SK-MEL-5 (cell line): Measurements from ENCODE around the gene HIP1R. TPM values are rescaled to one million over a fixed set of nuclear protein-coding genes. Genes with fewer than 3 reads are reported as not detected.
A peak's percentile ranks its signal among the peaks of the same experiment; 100 is the strongest.
"Not testable (repeated sequence)": the region's sequence is repeated elsewhere in the genome, so short reads cannot be mapped to it uniquely, and the experiment has no call there.

Source experiments
- DNase-seq: peaks from one replicate; pipeline ENCODE4 v3.0.0-alpha.2; 2016; ENCODE audit warnings: low read depth, low spot score
- in situ Hi-C: cut with HindIII; loops from 2 replicates; pipeline ENCODE4 v1.10.0; 2016; ENCODE audit warnings: low sequenced_read_pairs, high pct_unique_total_duplicates, low pct_unique_long_range_greater_than_20kb
- total RNA-seq: library from RNA; depleted of rRNA; stranded (reverse); fragments of >200 nt; shearing (Covaris generic); gene quantifications from 2 replicates; pipeline ENCODE4 v1.2.3, GENCODE V29; 2014

Gene HIP1R
- total RNA-seq, 1 experiment from 2014 or later = 30.7 TPM

DNA sequence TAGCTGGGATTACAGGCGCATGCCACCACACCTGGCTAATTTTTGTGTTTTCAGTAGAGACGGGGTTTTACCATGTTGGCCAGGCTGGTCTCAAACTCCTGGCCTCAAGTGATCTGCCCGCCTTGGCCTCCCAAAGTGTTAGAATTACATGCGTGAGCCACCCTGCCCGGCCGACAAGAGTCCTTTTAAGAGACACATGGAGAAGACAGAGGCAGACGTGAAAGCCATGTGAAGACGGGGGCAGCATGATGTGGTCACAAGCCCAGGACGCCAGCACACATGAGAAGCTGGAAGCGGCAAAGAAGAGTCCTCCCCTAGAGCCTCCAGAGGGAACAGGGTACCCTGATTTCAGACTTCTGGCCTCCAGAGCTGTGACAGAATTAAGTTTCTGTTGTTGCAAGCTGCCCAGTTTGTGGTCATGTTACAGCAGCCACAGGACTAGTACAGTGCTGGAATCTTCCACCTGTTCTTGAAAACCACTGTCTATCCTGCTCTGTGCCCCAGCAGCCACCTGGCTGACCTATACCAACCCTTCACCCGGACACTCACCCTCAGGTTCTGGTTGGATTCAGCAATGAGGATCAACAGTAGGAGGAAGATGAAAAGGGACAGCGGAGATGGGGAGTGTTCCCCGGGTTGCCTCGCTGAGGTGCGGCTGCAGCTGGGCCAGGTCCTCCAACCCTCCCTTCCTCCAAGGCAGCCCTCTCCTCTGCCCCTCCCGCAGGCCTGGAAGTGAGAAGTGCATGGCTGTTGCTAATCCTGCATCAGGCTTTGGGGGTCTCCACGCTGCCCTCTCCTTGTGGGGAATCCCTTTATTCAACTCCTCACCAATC is 43.7 kb downstream of the HIP1R start:
- no peak for DNase-seq
- in situ Hi-C loops = no loop called here

DNA sequence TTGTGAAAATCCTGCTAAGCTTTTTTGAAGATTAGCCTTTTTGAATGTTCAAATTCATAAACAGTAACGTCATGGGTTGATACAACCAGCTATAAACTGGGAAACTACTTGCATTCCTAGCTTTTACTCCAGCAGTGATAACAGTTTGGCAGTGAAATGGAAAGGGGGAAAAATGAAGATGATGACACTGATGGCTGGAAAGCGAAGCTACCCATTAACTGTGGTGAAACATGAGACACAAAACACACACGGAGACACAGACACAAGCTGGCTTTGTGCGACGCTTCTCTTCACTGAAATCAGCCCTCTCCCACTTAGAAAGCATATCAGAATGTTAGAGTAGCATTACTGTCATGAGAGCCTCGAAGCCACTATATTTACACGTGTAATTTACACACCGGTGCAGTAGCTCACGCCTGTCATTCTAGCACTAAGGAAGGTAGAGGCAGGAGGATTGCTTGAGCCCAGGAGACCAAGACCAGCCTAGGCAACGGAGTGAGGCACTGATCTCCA is 45.0 kb downstream of the HIP1R start:
- in situ Hi-C loops = no loop called here
- no peak for DNase-seq

DNA sequence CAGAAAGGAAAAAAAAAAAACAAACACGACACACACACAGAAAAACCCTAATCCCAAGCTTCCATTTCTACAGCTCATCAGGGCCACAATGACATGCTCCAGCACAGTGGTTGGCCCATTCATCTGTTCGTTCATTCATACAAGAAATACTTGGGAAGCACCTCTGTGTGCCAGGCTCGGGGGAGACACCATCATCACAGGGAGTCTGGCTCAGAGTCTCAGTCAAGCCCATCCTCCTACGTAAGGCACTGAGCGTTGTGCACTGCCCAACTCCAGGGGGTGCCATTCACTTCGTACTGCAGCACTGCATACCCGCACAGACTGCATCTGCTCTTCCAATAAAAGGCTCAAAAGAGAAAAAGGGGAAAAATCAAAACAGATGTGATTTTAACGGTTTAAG is 45.4 kb downstream of the HIP1R start:
- DNase-seq = peak; percentile 72
- in situ Hi-C loops = no loop called here

DNA sequence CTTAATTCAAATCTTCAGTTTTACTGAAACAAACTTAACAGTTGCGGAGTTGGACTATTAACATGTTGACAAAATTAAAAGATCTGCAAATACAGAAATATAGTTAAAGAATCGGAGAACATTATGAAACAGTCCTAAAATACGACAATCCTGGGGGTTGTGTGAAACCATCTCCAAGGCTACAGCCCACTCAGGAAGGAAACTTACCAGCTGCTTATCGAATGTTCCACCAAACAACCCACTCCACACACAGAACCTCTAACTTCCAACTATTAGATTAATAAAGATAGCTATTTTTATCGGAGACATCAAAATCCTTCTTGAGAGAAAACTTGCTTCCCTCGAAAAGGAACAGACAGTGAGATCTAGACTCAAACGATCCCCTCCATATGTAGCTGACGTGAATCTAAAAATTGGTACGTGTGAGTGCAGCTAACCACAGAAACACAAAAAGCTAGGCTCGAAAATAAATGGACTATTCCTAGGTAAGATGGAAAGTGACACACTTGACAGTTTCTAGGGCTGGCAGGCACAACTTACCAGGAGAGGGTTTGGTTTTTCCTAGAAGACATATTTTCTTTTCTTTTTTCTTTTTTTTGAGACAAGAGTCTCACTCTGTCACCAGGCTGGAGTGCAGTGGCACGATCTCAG is 47.8 kb downstream of the HIP1R start:
- DNase-seq = no peak
- in situ Hi-C loops = no loop called here

DNA sequence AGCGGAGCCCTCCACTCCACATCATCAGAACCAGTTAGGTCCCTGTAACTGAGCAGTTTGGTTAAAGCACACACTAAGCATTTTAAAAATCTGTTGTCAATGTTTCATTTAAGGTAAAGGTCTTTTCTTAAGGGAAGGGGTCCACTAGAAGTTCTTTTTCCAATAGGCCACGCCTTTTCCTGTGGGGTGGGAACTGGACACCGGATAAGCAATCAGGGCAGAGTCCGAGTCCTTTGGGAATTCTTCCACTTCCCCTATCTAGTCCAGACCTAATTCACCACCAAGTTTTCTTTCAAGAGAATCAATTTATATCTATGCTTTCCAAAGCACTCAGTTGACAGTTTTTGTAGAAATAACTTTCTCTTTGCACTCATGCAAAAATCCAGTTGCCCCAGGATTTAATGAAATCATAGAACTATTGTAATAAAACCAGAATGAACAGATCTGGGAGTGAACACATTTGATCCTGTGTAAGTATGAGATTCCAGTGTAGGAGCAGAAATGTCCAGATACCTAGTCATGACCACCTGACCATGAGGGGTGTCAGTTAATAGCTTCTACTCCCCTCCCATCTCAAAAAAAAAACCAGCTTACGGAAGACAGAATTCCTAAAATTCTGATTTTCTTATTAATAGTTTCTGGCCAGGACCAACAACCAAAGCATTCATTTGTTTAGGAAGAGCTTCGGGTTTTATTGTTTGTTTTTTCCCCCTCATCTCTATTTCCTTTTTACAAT is 49.0 kb downstream of the HIP1R start:
- DNase-seq = no peak
- in situ Hi-C loops = no loop called here

DNA sequence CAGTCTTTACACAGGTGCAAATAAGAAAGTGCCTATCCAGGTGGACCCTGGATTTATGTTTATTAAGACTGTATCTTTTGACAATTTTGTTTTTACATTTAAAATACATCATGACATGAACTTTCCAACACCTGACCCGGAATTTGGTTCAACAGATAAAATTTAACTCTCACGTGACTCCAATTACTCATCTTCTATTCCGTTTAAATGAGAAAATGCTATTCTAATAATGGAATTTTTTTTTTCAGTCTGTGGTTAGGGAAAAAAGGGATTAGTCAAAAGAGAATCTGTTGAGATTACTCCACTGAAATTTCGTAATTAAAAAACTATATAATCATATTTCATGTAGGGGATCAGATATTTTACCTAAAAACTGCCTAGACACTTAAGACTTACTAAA is 49.6 kb downstream of the HIP1R start:
- in situ Hi-C loops = no loop called here
- no peak for DNase-seq

DNA sequence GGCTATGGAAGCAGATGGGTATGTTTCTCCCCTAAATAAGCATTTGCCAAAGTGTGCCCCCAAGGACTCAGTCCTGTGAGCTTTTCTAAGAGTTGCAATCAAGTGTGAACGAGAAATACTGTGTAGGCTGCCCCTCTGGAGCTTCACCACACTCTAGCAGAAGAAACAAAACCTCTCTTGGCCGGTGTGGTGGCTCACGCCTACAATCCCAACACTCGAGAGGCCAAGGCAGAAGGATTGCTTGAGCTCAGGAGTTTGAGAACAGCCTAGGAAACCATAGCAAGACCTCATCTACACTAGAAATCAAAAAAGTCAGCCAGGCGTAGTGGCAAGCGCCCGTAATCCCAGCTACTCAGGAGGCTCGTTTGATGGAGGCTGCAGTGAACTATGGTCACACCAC is 50.9 kb downstream of the HIP1R start:
- DNase-seq = no peak
- in situ Hi-C loops = no loop called here

DNA sequence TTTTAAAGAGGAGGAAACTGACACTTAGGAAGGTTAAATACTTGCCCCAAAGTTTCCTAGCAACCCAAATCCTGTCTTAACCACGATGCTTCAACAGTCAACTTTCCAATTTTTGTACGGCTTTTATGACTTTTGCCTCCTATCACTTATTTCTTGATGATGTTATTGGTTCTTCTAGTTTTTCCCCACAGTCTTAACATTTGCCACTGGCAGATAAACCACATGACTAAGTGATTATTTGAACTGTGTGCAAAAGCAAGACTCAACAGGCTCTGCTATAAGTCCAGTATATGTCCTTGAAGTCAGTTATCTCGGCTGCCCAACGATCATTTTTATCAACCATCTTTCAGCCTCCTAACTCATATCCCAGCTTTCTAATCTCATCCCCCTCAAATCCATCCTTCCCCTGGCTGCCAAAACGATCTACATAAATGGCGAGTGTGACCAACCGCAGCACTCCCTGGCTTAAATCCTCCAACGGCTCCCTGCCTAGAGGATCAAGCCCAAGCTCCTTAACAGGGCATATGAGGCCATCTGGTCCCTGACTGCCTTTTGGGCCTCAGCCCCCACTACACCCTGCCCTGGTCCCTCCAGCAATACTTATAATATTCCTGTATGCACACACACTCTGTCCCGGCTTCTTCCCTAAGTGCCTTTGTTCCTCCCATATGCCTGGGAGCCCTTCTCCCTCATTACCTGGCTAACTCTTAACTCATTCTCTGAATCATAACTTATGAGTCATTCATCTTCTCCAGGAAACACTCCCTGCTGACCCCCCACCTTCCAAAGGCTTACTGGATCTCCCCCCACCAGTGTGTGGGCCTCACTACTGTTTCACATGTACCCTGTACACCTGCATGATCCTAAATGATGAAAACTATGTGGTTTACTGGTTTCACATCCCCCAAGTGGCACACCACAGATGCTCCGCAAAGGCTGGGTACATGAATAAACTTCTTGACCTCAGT is 51.9 kb downstream of the HIP1R start:
- in situ Hi-C loops = no loop called here
- no peak for DNase-seq

DNA sequence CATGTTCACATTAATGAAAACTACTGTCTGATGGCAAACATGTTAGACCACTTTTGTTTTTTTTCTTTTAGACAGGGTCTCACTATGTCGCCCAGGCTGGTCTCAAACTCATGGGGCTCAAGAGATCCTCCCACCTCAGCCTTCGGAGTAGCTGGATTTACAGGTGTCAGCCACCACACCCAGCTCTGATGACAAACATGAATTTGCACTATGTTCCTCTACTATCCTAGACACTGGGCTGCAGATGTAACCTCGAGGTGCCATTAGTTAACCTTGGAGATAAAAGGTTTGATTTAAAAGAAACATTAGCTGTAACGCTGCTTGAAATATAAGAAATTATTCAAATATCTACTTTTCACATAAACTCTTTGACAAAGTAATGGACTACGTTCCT is 52.6 kb downstream of the HIP1R start:
- in situ Hi-C loops = no loop called here
- no peak for DNase-seq

DNA sequence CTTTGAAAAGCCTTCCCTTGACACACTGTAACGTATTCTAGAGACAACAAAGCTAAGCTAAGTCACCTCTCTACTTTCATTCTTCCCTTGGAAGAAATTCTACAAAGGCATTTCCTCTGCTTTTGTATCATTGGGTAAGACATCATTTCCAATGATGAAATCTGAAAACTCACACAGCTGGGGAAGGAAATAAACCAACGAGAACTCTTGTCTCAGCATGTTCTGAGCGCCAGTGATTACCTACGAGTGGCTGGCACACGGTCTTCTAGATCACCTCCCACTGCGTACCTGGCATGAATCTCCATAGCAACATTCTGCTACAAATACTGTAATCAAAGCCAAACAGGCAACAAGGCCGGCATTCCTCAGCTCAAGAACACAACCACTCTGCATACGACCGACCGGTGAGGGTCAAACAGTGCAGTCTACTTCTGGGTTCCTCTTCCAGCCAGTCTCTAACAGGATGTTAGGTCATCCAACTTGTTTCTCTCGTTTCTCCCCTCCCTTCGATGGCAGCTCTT is 53.0 kb downstream of the HIP1R start:
- in situ Hi-C loops = no loop called here
- DNase-seq = no peak

DNA sequence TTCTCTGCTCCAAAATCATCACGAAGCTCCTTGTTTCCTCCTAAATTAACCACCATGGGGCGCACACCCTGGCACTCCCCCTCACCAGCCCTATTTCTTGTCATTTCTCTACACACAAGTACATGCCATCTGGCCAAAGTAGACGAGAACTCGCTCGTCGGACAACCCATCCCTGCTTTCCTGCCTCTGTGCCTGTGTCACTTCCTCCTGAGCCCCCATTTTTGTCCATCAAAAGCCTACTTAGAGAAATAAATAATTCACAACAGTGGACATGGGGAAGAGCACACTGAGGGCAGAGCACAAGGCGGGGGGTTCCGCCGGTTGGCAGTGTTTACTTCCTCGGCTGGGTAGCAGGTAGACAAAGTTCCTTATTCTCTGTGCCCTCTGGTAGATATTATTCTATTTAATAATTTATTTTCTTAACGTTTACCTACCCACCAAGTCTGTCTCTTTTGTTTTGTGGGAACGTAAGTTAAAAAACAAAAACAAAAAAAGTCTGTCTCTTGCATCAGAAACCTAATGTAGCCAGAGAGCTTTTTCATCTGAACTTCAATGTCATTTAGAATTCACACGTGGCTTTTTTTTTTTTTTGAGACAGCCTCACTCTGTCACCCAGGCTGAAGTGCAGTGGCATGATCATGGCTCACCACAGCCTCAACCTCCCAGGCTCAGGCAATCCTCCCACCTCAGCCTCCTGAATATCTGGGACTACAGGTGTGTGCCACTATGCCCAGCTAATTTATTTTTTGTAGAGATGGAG is 54.7 kb downstream of the HIP1R start:
- DNase-seq = no peak

DNA sequence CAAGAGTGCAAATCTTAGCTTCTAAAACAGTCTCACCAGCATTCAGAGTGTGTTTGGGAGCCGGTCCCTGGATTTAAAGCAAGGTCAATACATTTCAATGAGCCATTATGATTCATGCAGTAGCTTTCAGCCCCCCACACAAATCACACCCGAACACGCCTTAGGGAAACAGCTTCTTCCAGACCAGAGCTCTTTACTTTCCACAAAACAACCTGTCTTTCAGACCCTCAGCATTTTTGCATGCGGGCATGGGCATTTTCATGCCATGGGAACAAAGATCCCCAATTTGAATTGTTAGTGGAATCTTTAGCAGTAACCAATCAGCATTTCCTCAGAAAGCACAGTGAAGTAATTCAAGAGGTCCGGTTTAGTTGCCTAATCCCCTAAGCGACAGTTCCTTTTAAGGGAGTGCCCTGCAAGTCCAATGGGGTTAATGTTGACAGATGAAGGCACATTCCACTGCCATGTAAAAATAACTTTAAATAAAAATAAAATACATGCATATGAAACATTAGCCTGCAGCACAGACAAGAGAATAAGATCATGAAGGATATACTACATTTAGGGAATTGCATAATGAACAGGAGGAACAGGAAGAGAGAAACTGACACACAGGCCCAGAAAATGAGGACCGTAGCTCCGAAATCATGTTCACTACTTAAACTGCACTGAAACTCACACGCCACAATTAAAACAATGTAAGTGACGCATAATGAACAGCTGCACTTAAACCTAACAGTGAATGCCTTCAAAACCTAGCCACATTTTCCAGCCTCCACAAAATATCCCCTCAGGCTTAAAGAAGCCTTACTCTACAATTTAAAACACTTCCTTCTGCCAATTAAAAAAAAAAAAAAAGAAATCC is 56.6 kb downstream of the HIP1R start:
- in situ Hi-C loops = no loop called here
- DNase-seq = peak; percentile 87

More for the DNA sequence above, 54.7 kb downstream of the HIP1R start:
- in situ Hi-C loops = no loop called here

DNA sequence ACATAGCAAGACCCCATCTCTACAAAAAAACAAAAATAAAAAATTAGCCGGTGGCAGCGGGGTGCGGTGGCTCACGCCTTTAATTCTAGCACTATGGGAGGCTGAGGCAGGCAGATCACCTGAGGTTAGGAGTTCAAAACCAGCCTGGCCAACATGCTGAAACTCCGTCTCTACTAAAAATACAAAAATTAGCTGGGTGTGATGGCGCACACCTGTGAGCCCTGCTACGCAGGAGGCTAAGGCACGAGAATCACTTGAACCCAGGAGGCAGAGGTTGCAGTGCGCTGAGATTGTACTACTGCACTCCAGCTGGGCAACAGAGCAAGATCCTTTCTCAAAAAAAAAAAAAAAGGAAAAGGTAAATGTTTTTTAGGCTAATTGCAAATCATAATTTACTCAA is 57.5 kb downstream of the HIP1R start:
- in situ Hi-C loops, DNase-seq: not testable (repeated sequence)

DNA sequence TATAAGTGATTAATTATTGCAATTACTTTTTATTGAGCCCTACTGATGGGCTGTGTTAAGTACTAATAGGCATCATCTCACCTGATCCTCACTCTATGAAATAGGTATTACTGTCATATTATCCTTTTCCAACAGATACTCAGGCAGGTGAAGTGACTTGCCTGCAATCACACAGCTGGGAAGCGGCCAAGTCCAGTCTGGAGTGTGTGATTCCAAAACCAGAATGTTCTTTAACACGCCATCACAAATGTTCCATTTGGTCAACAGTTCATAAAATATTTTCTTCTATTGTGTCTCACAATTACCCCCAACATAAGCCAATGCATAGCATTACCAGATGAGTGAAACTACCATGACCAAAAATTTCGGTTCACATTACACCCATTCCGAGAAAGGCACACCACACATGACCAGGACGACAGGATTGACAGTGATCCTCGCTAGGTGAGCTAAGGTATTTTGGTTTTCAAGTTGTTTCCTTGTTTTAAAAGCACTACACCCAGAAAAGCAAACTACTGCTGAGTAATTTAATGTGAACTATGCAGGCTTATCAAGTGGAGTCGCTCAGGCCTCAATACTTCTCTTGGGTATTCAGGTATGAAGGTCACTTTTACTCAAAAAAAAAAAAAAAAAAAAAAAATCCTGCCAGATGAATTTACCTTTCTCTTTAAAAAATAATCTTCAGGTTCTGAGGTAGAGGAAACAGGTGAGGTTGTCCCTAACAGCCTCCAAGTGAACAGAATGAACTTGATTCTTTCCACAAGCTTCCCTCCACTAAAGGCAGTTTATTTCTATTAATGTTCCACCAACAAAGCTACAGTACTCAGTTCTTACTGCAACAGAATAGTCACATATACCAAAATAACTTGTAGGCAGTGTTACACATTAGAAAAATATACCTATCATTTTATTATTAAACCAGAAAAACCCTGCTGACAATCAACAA is 58.2 kb downstream of the HIP1R start:
- DNase-seq = no peak
- in situ Hi-C loops = no loop called here
